OCI-LY7 (cell line): ENCODE results near the gene TMEM209.

Experiments used
- CTCF ChIP-seq: fragments of 200-600 bp; sonication (generic); conservative IDR thresholded peaks from 2 replicates; pipeline ENCODE4 v1.5.1; 2014; ENCODE audit warnings: mild to moderate bottlenecking, antibody characterized with exemption, low read length, moderate library complexity, mixed read lengths
- EZH2phosphoT487 ChIP-seq: fragments of 200-600 bp; sonication (generic); IDR thresholded peaks from 2 replicates; pipeline ENCODE4 v1.6.1; 2018; ENCODE audit warnings: low read depth, borderline replicate concordance, mild to moderate bottlenecking, mixed run types, antibody characterized with exemption, low read length, moderate library complexity, mixed read lengths

DNA sequence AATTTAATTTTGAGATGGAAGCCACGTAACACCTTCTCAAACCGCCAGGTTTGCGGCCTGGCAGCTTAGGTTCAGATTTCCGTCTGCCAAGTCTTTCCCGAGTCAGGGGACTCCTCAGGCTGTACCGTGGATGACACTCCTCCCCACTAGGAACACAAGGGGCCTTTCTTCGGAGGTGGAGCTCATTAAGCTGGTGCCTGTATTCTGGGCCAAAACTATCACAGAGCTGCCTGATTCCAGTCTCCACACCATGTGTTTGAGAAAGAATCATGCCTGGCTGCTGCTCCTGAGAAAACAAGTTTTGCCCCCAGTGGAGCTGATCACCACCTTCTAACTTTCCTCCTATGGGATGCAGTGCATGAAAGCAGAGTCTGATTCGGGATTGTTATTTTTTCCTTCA, 44.8 kb downstream of the TMEM209 start:
- TF ChIP-seq CTCF = no peak
- no peak for TF ChIP-seq EZH2phosphoT487
